GM19438 (cell line): ENCODE measurements around the gene GSK3A.

ENCODE experiments used
- ATAC-seq: cut with Tn5 transposase; IDR thresholded peaks from one replicate; pipeline ENCODE4 v1.9.1; 2021; ENCODE audit warnings: low read depth; ENCODE audit not compliant: unreplicated experiment

Gene GSK3A

GRCh38 chr19:42250666-42251531 lies 8.5 kb upstream of the GSK3A start:
- ATAC-seq, result no peak

- ATAC-seq, result no peak
These were observed 7.8 kb upstream of the GSK3A start for GRCh38 chr19:42250183-42250665.

GRCh38 chr19:42249769-42250168 lies 7.4 kb upstream of the GSK3A start:
- ATAC-seq, result no peak

GRCh38 chr19:42249149-42249750 lies 6.8 kb upstream of the GSK3A start:
- ATAC-seq, result no peak

- ATAC-seq, result no peak
These were observed 6.1 kb upstream of the GSK3A start for GRCh38 chr19:42248270-42249148.

- no peak for ATAC-seq
These were observed 5.3 kb upstream of the GSK3A start for GRCh38 chr19:42247640-42248199.

GRCh38 chr19:42246922-42247639 lies 4.7 kb upstream of the GSK3A start:
- ATAC-seq, result no peak

GRCh38 chr19:42246143-42246921 lies 3.9 kb upstream of the GSK3A start:
- no peak for ATAC-seq

- no peak for ATAC-seq
These were observed 2.8 kb upstream of the GSK3A start for GRCh38 chr19:42245231-42245630.

- ATAC-seq, result peak; percentile 32
These were observed 2.2 kb upstream of the GSK3A start for GRCh38 chr19:42244347-42245220.

- no peak for ATAC-seq
These were observed 312 bp downstream of the GSK3A start for GRCh38 chr19:42242069-42242511.

- no peak for ATAC-seq
These were observed 1.1 kb downstream of the GSK3A start for GRCh38 chr19:42241279-42241678.

GRCh38 chr19:42239544-42240220 lies 2.7 kb downstream of the GSK3A start:
- no peak for ATAC-seq

GRCh38 chr19:42235181-42235580 lies 7.2 kb downstream of the GSK3A start:
- no peak for ATAC-seq

GRCh38 chr19:42234364-42234763 lies 8.0 kb downstream of the GSK3A start:
- ATAC-seq, result no peak

- ATAC-seq, result no peak
These were observed 8.6 kb downstream of the GSK3A start for GRCh38 chr19:42233678-42234292.

- ATAC-seq, result no peak
These were observed 9.3 kb downstream of the GSK3A start for GRCh38 chr19:42233106-42233505.
